Right ventricle myocardium superior (tissue), 1 donor: ENCODE data around the gene MCRS1. TPM values are rescaled to one million over a fixed set of nuclear protein-coding genes. Genes with fewer than 3 reads are reported as not detected.

Source experiments
- ATAC-seq: fragments of 200-7000 bp; cut with Tn5 transposase; one replicate; pipeline ENCODE4 v1.9.1; 2020; ENCODE audit warnings: mild to moderate bottlenecking; ENCODE audit not compliant: poor library complexity
- DNase-seq: peaks from one replicate; pipeline ENCODE4 v3.0.0-alpha.2; 2020
- intact Hi-C: fragments of 100-400 bp; cut with DNase I; formaldehyde crosslinking; loops from one replicate; pipeline ENCODE4 v1.11.2; 2022
- total RNA-seq: library from RNA; stranded (reverse); fragmentation: NEBNext Ultra II Directional; extraction: Animal tissue kit (Norgen Biotek cat#: 25700); gene quantifications from one replicate; pipeline ENCODE4 v1.2.1, GENCODE V29; 2021
- donor health status: DM: no; HTN: yes; CAD: no; lungs with severe emphysema.

Gene MCRS1
- total RNA-seq, 1 donor from 2014 or later = 83.0 TPM

- peak; percentile 22 for DNase-seq
- no peak for ATAC-seq
- intact Hi-C loops = no loop called here
These were observed 22.1 kb downstream of the MCRS1 start for GRCh38 chr12:49545815-49546214.

DNA sequence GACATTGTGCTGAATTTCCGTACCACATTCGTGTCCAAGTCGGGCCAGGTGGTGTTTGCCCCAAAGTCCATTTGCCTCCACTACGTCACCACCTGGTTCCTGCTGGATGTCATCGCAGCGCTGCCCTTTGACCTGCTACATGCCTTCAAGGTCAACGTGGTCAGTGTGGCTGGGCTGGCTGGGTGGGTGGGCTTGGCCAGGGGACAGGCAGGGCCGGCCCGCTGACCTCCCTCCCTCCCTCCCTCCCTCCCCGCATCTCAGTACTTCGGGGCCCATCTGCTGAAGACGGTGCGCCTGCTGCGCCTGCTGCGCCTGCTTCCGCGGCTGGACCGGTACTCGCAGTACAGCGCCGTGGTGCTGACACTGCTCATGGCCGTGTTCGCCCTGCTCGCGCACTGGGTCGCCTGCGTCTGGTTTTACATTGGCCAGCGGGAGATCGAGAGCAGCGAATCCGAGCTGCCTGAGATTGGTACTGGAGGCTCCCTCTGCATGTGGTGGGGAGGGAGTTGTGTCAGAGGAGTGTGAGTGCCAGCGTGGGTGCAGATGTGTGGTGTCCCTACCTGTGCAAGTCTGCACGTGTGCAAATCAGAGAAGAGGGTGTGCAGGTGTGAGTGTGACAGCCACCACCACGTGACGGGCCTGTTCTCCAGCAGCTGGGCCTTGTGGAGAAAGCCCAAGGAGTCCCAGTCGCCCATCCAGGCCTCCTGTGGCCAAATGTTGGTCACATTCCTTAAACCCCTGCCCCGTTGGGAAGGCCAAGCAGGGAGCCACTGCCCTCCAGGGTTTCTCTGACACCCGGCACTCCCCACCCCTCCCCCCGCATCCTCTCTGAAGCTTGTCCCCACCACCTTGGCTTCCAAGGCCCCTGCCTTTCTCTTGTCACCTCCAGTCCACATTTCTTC, 23.8 kb downstream of the MCRS1 start:
- ATAC-seq (no peak), DNase-seq (peak; percentile 35)
- intact Hi-C loops = no loop called here

DNA sequence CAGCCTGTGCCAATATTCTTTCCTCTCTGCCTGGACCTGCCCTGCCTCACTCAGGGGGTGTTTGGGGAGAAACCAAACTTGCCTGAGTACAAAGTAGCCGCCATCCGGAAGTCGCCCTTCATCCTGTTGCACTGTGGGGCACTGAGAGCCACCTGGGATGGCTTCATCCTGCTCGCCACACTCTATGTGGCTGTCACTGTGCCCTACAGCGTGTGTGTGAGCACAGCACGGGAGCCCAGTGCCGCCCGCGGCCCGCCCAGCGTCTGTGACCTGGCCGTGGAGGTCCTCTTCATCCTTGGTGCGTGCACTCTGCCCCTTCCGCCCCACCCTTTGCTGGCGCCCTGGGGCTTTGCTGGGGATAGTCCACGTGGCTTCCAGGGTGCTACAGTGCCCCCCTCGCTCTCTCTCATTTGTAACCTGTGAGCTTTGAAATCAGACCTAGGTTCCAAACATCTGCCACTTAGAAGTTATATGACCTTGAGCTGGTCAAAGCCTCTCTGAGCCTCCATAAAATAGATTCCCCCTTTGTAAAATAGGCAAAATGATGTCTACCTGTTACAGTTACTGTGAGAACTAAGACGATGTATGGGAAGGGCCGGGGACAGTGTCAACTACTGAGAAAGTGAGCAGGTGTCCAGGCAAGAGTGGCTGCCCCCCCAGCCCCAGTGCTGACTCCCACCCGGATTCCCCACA, 24.6 kb downstream of the MCRS1 start:
- DNase-seq (peak; percentile 18), ATAC-seq (no peak)

GRCh38 chr12:49542592-49543160, 25.3 kb downstream of the MCRS1 start:
- ATAC-seq (no peak), DNase-seq (peak; percentile 28)
- intact Hi-C loops = no loop called here

More for the DNA sequence above, 24.6 kb downstream of the MCRS1 start:
- intact Hi-C loops = no loop called here

DNA sequence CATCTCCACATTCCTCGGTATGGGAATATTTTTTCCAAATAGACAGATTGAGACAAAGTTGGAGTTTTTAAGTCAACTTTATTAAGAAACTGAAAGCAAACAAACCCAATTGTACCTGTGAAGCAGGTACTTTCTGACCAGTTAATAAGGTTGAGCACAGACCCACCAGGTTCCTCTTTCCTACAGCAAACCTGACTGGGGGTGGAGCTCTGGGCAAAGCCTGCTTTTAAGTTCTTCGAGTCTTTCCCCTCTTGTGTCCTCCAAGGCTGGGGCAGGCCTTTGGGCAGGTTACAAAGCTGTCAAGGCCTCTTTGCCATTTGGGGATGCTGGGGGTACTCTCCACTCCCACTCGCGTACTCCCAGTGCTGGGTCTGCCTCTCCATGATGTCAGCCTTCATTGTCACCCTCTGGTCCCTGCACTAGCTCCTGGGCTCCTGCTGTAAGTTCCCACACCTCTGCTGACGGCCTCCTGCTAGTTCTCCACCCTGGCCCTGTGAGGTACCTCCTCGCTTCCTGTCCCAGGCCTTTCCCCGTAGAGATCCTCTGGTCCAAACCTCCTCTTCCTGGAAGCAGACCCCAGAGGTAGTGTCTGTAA, 25.9 kb downstream of the MCRS1 start:
- intact Hi-C loops = no loop called here
- DNase-seq = peak; percentile 21
- no peak for ATAC-seq

- DNase-seq (no peak), ATAC-seq (no peak)
- intact Hi-C loops = no loop called here
These were observed 26.6 kb downstream of the MCRS1 start for GRCh38 chr12:49541140-49541861.

- ATAC-seq (no peak), DNase-seq (no peak)
- intact Hi-C loops = no loop called here
These were observed 27.5 kb downstream of the MCRS1 start for GRCh38 chr12:49540229-49541139.

DNA sequence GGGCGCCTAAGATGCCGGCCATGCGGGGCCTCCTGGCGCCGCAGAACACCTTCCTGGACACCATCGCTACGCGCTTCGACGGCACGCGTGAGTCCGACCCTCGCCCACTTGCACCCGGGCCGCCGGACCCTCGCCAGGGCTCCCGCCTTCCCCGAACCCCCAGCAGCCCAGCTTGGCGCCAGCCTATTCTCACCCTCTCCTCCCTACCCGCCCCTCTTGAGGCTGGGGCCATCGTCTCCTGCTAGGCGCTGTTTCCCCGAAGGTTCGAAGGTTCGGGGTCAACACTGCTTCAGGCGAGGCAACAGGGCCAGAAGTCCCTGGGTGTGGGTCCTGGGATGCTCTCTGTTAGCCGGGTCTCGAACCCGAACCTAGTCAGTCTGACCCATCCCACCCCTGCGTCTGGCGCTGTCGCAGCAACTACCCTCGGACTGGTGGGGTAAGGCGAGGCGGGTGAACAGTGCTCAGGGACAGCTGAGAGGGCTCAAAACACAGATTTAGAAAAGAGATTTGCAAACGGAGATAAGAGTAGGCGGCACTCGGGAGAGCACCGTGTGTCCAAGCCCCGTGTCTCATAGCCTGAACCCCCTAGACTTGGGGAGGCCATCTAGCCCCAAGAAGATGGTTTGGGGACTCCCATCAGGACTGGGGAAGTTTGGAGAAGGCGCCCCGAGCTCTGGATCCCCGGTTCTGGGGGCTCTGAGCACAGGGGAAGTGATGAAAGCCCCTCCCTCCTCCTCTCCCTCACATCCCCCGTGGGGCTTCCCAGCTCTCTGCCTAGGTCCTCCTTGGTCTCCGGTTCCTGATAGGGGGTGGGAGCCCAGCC, 28.3 kb downstream of the MCRS1 start:
- no peak for DNase-seq
- intact Hi-C loops = no loop called here
- no peak for ATAC-seq

DNA sequence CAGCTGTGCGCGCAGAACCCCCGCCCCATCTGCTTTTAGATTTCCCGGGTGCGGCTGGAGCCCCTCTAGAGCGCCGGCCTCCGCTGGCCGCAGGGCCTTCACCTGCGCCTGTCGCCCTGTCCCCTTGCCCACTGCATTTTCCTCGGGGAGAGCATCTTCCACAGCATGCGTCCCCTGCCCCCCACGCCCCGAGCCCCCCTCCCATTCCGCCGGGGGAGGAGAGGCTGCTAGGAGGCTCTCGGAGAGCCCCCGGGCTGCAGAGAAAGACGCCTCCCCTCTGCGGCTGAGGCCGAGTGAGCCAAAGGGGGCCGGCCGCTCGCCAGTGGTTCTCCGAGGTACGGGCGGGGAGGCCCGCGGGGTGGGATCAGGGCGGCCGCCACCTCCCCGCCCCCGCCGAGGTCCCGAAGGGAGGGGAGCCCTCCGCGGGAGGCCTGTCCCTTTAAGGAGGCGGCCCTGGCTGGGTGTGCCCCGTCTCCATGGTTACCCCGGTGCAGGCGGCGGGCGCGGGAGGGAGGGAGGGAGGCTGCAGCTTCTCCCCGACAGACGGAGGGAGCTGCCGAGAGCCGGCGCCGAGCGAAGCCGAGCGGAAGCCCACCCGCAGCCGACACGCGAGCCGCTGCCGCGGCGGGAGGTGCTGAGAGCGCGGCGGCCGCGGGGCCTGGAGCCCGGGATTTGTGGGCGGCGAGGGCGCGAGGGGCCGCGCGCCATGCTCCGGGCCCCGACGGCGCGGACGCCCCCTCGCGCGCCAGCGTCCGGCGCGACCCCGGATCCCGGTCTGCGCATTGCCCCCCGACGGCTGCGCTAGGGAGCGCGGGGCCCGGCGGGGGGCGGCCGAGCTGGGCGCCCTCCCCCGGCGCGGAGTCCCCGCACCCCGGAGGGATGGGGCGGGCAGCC, 29.2 kb downstream of the MCRS1 start, which contains the start of gene KCNH3:
KCNH3 (plus strand) TSS at position 521 of the 894 bp plus-strand sequence. CDS start 387 bp downstream, outside the sequence.
- intact Hi-C loops = no loop called here
- ATAC-seq = peak; percentile 81
- DNase-seq = peak; percentile 90

- intact Hi-C loops = no loop called here
- peak; percentile 34 for ATAC-seq
- no peak for DNase-seq
These were observed 30.0 kb downstream of the MCRS1 start for GRCh38 chr12:49537752-49538509.

DNA sequence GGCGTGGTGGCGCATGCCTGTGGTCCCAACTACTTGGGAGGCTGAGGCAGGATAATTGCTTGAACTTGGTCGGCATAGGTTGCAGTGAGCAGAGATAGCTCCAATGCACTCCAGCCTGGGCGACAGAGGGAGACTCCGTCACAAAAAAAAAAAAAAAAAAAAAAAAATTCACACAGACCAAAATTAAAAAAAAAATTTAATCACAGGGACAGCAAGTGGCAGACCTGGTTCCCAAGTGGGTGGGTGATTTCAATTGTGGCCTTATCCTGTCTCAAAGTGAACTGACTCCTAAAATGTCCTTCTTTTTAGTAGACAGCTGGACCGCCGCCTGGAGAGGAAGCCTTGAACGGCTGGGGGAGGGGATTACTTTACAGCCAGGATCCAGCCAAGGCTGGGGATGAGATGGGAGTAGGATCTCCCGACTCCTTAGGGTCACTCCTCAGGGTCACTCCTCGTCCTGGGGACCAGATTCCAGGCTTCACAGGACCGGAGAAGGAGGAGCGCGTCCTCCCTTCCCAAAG, 30.7 kb downstream of the MCRS1 start:
- intact Hi-C loops = no loop called here
- DNase-seq (no peak), ATAC-seq (no peak)

GRCh38 chr12:49536526-49537071, 31.3 kb downstream of the MCRS1 start:
- no peak for DNase-seq
- intact Hi-C loops = no loop called here
- ATAC-seq = no peak

- ATAC-seq = no peak
- no peak for DNase-seq
- intact Hi-C loops = no loop called here
These were observed 31.9 kb downstream of the MCRS1 start for GRCh38 chr12:49535921-49536525.

DNA sequence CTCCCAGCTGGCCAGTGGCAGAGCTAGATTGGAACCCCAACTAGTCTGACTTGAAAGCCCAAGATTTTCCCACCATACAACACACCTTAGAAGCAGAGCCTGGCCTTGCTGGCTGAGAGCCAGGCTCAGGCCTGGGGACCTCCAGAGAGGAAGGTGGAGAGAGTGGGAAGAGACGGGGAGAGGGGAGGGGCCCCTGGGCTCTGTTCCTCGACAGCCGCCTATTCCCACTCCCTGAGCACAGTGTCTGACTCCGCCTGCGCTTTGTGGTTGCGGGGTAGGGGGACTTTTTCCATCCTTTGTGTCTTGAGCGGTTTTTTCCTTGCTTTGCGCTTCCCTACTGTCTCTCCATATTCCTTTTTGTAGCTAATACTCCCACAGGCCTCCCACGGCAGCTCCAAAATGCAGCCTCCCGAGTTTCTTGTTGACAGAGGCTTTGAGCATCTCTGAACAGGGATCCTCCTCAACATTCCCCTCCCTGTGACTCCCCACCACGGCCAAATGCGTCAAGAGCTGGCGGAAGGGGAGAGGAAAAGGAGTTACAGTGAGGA, 33.1 kb downstream of the MCRS1 start:
- DNase-seq (no peak), ATAC-seq (no peak)
- intact Hi-C loops = no loop called here
